K562 (cell line): ENCODE data around the gene SIK3. TPM values are rescaled to one million over a fixed set of nuclear protein-coding genes. Genes with fewer than 3 reads are reported as not detected.

Experiments
- ATAC-seq: fragments of 200-7000 bp; cut with Tn5 transposase; 3 replicates; pipeline ENCODE4 v1.9.1; 2020; ENCODE audit warnings: moderate library complexity
- BruUV-seq: library from RNA; stranded (reverse); fragments of 400-500 nt; replicated peaks from 2 replicates; lab custom pipeline; 2021; lab: Mats Ljungman, UMichigan
- CTCF ChIA-PET: fragments of 300-600 bp; formaldehyde crosslinking; extraction: SDS; loops from one replicate; lab custom pipeline; 2021; ENCODE audit warnings: low intra/inter-chr PET ratio; lab: Yijun Ruan, JAX
- POLR2A ChIA-PET: fragments of 300-600, 350-650 bp; sonication (Branson Sonifier 250); formaldehyde crosslinking; extraction: SDS; loops from one replicate; lab custom pipeline; 2021; ENCODE audit warnings: antibody characterized with exemption, inconsistent platforms; lab: Yijun Ruan, JAX
- DNase-seq, 4 experiments: peaks; one replicate each; pipeline versions ENCODE4 v3.0.0 to v3.0.0-alpha.2; 2011 to 2018; ENCODE audit warnings: low spot score in 3 of 4, mixed read lengths in 3 of 4; ENCODE audit errors: extremely low read depth in 1 of 4
- FAIRE-seq: peaks from 2 replicates; lab custom pipeline; 2011; peaks lifted over from hg19 to GRCh38; lab: Jason Lieb, UNC
- H2AFZ ChIP-seq: 2 replicates; pipeline ENCODE4 v1.6.0; 2011; ENCODE audit warnings: low read depth, low read length, control low read depth, inconsistent platforms
- H3K27ac ChIP-seq: fragments of 200-600 bp; 3 replicates; pipeline ENCODE4 v1.8.0; 2011; ENCODE audit warnings: low read depth, mild to moderate bottlenecking, control low read depth, inconsistent platforms, low read length, moderate library complexity, mixed read lengths; ENCODE audit errors: extremely low read depth
- H3K27me3 ChIP-seq, 2 experiments: fragments of 300-600 bp in 1 of 2; 2 replicates in 1 of 2; 3 replicates in 1 of 2; pipeline versions ENCODE4 v1.6.0 to v1.8.0; 2011; ENCODE audit warnings: inconsistent platforms in 2 of 2, low read length in 2 of 2, mild to moderate bottlenecking in 1 of 2, mixed read lengths in 1 of 2, moderate library complexity in 1 of 2; ENCODE audit not compliant: control insufficient read depth in 2 of 2, insufficient read depth in 2 of 2
- H3K36me3 ChIP-seq: fragments of 300-600 bp; 3 replicates; pipeline ENCODE4 v1.8.0; 2011; ENCODE audit warnings: mild to moderate bottlenecking, low read length, inconsistent platforms; ENCODE audit not compliant: control insufficient read depth, insufficient read depth
- H3K4me1 ChIP-seq, 2 experiments: fragments of 200-600 bp in 1 of 2; replicated peaks in 1 of 2; 2 replicates in 1 of 2; 3 replicates in 1 of 2; pipeline versions ENCODE4 v1.5.1 to v1.8.0; 2011; ENCODE audit warnings: inconsistent platforms in 2 of 2, low read length in 2 of 2, mild to moderate bottlenecking in 1 of 2, mixed read lengths in 1 of 2, moderate library complexity in 1 of 2; ENCODE audit not compliant: control insufficient read depth in 2 of 2, insufficient read depth in 2 of 2
- H3K4me2 ChIP-seq: 2 replicates; pipeline ENCODE4 v1.6.1; 2011; ENCODE audit warnings: low read length, control low read depth, inconsistent platforms, mixed read lengths; ENCODE audit not compliant: insufficient read depth
- H3K4me3 ChIP-seq: fragments of 200-600 bp; sonication (generic), shearing (Covaris generic); 2 replicates; pipeline ENCODE4 v1.5.1; 2016; ENCODE audit warnings: control low read depth, inconsistent platforms
- H3K79me2 ChIP-seq: fragments of 200-600 bp; 3 replicates; pipeline ENCODE4 v1.8.0; 2011; ENCODE audit warnings: low read length, inconsistent platforms; ENCODE audit not compliant: control insufficient read depth, insufficient read depth
- H3K9ac ChIP-seq, 2 experiments: 2 replicates each; pipeline versions ENCODE4 v1.6.0 to v1.6.1; 2011; ENCODE audit warnings: low read depth in 2 of 2, low read length in 2 of 2, control low read depth in 1 of 2, inconsistent platforms in 1 of 2, mild to moderate bottlenecking in 1 of 2, mixed read lengths in 1 of 2; ENCODE audit not compliant: insufficient read depth in 1 of 2
- H3K9me1 ChIP-seq: one replicate; pipeline ENCODE4 v1.6.0; 2011; ENCODE audit warnings: inconsistent platforms, mild to moderate bottlenecking, low read length, moderate library complexity; ENCODE audit not compliant: control insufficient read depth, insufficient read depth
- H3K9me3 ChIP-seq: replicated peaks from 2 replicates; pipeline ENCODE4 v1.5.1; 2011; ENCODE audit warnings: low read depth, low read length, inconsistent platforms; ENCODE audit not compliant: control insufficient read depth, insufficient read depth
- H4K20me1 ChIP-seq: replicated peaks from 2 replicates; pipeline ENCODE4 v1.6.1; 2011; ENCODE audit warnings: low read length, inconsistent platforms, mixed read lengths; ENCODE audit not compliant: control insufficient read depth, insufficient read depth
- ASH1L ChIP-seq: fragments of 450-650 bp; IDR thresholded peaks from 2 replicates; pipeline ENCODE4 v1.6.1; 2018; ENCODE audit warnings: borderline replicate concordance, mild to moderate bottlenecking, low read depth; ENCODE audit not compliant: partially characterized antibody
- BHLHE40 ChIP-seq: IDR thresholded peaks from 2 replicates; pipeline ENCODE4 v1.6.1; 2011; ENCODE audit warnings: low read length, improper control_type of control experiment
- CEBPB ChIP-seq: fragments of 450-650 bp; IDR thresholded peaks from 2 replicates; pipeline ENCODE4 v1.6.1; 2016; ENCODE audit warnings: missing genetic modification characterization, missing compliant biosample characterization
- DACH1 ChIP-seq: fragments of 450-650 bp; IDR thresholded peaks from 2 replicates; pipeline ENCODE4 v1.6.1; 2018; ENCODE audit not compliant: partially characterized antibody
- DDX20 ChIP-seq: fragments of 450-650 bp; IDR thresholded peaks from 2 replicates; pipeline ENCODE4 v1.6.1; 2016; ENCODE audit warnings: missing genetic modification characterization, low read depth, mild to moderate bottlenecking, missing compliant biosample characterization, moderate library complexity
- KDM1A ChIP-seq, 2 experiments: fragments of 450-650 bp; IDR thresholded peaks; 2 replicates each; pipeline ENCODE4 v1.6.1; 2016; ENCODE audit warnings: mild to moderate bottlenecking in 2 of 2
- NCOR1 ChIP-seq: fragments of 450-650 bp; IDR thresholded peaks from 2 replicates; pipeline ENCODE4 v1.6.1; 2016; ENCODE audit warnings: mild to moderate bottlenecking, moderate library complexity
- NR3C1 ChIP-seq: sonication (generic); formaldehyde crosslinking; IDR thresholded peaks from 2 replicates; pipeline ENCODE4 v1.8.1; 2022; ENCODE audit warnings: missing genetic modification reagents
- PPARD ChIP-seq: fragments of 250-450 bp; sonication (Bioruptor Pico); IDR thresholded peaks from 2 replicates; pipeline ENCODE4 v1.8.0; 2022; ENCODE audit warnings: inconsistent platforms, mild to moderate bottlenecking, moderate library complexity
- SMAD2 ChIP-seq: fragments of 150-350 bp; IDR thresholded peaks from 2 replicates; pipeline ENCODE4 v1.6.1; 2014; ENCODE audit warnings: low read depth, mild to moderate bottlenecking, low read length
- TBP ChIP-seq: optimal IDR thresholded peaks from 2 replicates; pipeline ENCODE3; 2011; ENCODE audit warnings: low read depth, low read length, improper control_type of control experiment
- TEAD2 ChIP-seq: fragments of 450-650 bp; IDR thresholded peaks from 2 replicates; pipeline ENCODE4 v1.6.1; 2016; ENCODE audit warnings: missing genetic modification characterization, control low read depth, missing compliant biosample characterization
- TRIM28 ChIP-seq: fragments of 450-650 bp; IDR thresholded peaks from 2 replicates; pipeline ENCODE4 v1.6.1; 2017
- ZNF197 ChIP-seq: fragments of 200-800 bp; sonication (Bioruptor generic); IDR thresholded peaks from 2 replicates; pipeline ENCODE4 v1.6.1; 2016; ENCODE audit warnings: low read depth, missing genetic modification characterization, missing compliant biosample characterization
- ZNF584 ChIP-seq: fragments of 200-800 bp; sonication (Bioruptor generic); IDR thresholded peaks from 2 replicates; pipeline ENCODE4 v1.6.1; 2016; ENCODE audit warnings: low read depth, mild to moderate bottlenecking, missing genetic modification characterization, missing compliant biosample characterization
- WGBS: fragments of 100-300 bp; shearing (Covaris generic); methylation state at CpG from one replicate; pipeline ENCODE4 v1.1.6; 2016; ENCODE audit warnings: low coverage, mixed read lengths; ENCODE audit not compliant: insufficient coverage; ENCODE audit errors: missing lambda C conversion rate; 5-methylcytosine and 5-hydroxymethylcytosine counted together
- in situ Hi-C: fragments of 300-500 bp; cut with MboI; formaldehyde crosslinking; loops from 4 replicates; pipeline ENCODE4 v1.15.0; 2018; ENCODE audit warnings: inconsistent platforms, mixed read lengths
- intact Hi-C: fragments of 100-400 bp; cut with micrococcal nuclease; formaldehyde crosslinking; loops from 2 replicates; pipeline ENCODE4 v1.14.2; 2022
- polyA plus RNA-seq, 8 experiments: library from polyadenylated mRNA; depleted of rRNA in 4 of 8; stranded (reverse) in 5 of 8; unstranded in 3 of 8; fragments of >200 nt; fragmentation: Nextera tagmentation in 2 of 8; fragmentation: Illumina TruSeq in 1 of 8; extraction: Ambion mirVana in 2 of 8; extraction: Trizol in 1 of 8; gene quantifications; 2 replicates each; pipeline versions ENCODE4 v1.2.1 to v1.2.3, GENCODE V29; 2011 to 2014; ENCODE audit warnings: inconsistent platforms in 1 of 8, missing spikeins in 1 of 8
- total RNA-seq, 7 experiments: library from RNA; depleted of rRNA in 6 of 7; stranded (reverse); fragments of >200 nt in 6 of 7; fragmentation: Illumina TruSeq in 2 of 7; extraction: Trizol in 2 of 7; gene quantifications; 2 replicates each; pipeline versions ENCODE4 v1.2.1 to v1.2.3, GENCODE V29; 2011 to 2021; ENCODE audit warnings: low replicate concordance in 1 of 7
- TF ChIP-seq, protein P1 (sequence below): fragments of 450-650 bp; formaldehyde crosslinking; conservative IDR thresholded peaks from 2 replicates; pipeline ENCODE4 v1.4.0; 2022; ENCODE audit warnings: mild to moderate bottlenecking, missing genetic modification characterization
- TF ChIP-seq, protein P2 (sequence below): fragments of 250-450 bp; sonication (Bioruptor Pico); IDR thresholded peaks from 2 replicates; pipeline ENCODE4 v1.4.0; 2020; ENCODE audit warnings: borderline replicate concordance

SIK3 gene
- total and polyA plus RNA-seq, 9 of the 15 experiments (the other 6 are each of a cell fraction or from before 2014, with no cell fraction given): 1.6 to 21.6 (median 8.0) TPM

GRCh38 chr11:117058761-117059261 is 39.4 kb downstream of the SIK3 start:
- H3K9ac ChIP-seq: no peak overlapping the region
- no peak overlapping the region for H3K27ac ChIP-seq
- ATAC-seq: no peak
- H3K4me3 ChIP-seq: no peak overlapping the region
- intact Hi-C loops: no loop called here
- H3K4me2 ChIP-seq: no peak overlapping the region
- BruUV-seq: no TSS peak
- H3K4me1 ChIP-seq: no peaks in the 10 kb centered on the region
- H3K79me2 ChIP-seq: peaks cover 40% of the 10 kb centered on the region
- H3K27me3 ChIP-seq: no peaks in the 10 kb centered on the region
- H2AFZ ChIP-seq: no peak overlapping the region
- 43% methylated on average over 4 of the region's 4 CpGs for WGBS
- no peak for DNase-seq
- ChIA-PET POLR2A (interaction anchor here (0.6 to 1.6 kb wide), 5 partner anchors 9 to 78 kb away, joined by 3 to 5 read pairs (median 3); no protein-coding TSS in a partner anchor), CTCF (no interaction called here)
- peaks cover 13% of the 10 kb centered on the region; the same call in 1 of the 2 replicates for H4K20me1 ChIP-seq
- no peak for FAIRE-seq
- no peaks in the 10 kb centered on the region for H3K9me1 ChIP-seq
- in situ Hi-C loops: no loop called here
- TF ChIP-seq, protein P1, sequence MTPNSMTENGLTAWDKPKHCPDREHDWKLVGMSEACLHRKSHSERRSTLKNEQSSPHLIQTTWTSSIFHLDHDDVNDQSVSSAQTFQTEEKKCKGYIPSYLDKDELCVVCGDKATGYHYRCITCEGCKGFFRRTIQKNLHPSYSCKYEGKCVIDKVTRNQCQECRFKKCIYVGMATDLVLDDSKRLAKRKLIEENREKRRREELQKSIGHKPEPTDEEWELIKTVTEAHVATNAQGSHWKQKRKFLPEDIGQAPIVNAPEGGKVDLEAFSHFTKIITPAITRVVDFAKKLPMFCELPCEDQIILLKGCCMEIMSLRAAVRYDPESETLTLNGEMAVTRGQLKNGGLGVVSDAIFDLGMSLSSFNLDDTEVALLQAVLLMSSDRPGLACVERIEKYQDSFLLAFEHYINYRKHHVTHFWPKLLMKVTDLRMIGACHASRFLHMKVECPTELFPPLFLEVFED: no peak
- TF ChIP-seq ASH1L (no peak), TBP (no peak), CEBPB (no peak), DDX20 (no peak), TRIM28 (no peak), BHLHE40 (no peak), KDM1A (IDR thresholded peaks at IDR 0.05) (no peak), PPARD (CRISPR knock-in tag) (no peak), ZNF197 (CRISPR knock-in tag) (no peak), NCOR1 (no peak), TEAD2 (tag) (no peak), SMAD2 (no peak), NR3C1 (CRISPR knock-in tag) (no peak), ZNF584 (CRISPR knock-in tag) (no peak), DACH1 (no peak)
- TF ChIP-seq, protein P2, sequence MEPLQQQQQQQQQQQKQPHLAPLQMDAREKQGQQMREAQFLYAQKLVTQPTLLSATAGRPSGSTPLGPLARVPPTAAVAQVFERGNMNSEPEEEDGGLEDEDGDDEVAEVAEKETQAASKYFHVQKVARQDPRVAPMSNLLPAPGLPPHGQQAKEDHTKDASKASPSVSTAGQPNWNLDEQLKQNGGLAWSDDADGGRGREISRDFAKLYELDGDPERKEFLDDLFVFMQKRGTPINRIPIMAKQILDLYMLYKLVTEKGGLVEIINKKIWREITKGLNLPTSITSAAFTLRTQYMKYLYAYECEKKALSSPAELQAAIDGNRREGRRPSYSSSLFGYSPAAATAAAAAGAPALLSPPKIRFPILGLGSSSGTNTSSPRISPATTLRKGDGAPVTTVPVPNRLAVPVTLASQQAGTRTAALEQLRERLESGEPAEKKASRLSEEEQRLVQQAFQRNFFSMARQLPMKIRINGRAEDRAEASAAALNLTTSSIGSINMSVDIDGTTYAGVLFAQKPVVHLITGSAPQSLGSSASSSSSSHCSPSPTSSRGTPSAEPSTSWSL (CRISPR knock-in tag): no peak
- no peaks in the 10 kb centered on the region for H3K36me3 ChIP-seq
- H3K9me3 ChIP-seq: no peaks in the 10 kb centered on the region
